Left renal cortex interstitium (tissue), 4 donors: ENCODE results near the gene DUSP14. TPM values are rescaled to one million over a fixed set of nuclear protein-coding genes. Genes with fewer than 3 reads are reported as not detected.

Experiments used
- DNase-seq, 4 donors: peaks; one replicate each; pipeline ENCODE4 v3.0.0-alpha.2; 2013; ENCODE audit warnings: low read depth in 4 of 4, low spot score in 2 of 4, missing footprints in 1 of 4
- polyA plus RNA-seq, 4 donors: library from polyadenylated mRNA; unstranded; fragments of 120-200 nt; gene quantifications; one replicate each; pipeline ENCODE4 v1.2.1, GENCODE V29; 2013; ENCODE audit not compliant: insufficient read length in 4 of 4

DUSP14 gene
- polyA plus RNA-seq, 4 donors = 14.0 to 16.5 (median 15.3) TPM

GRCh38 chr17:37512442-37513068 lies 22.9 kb downstream of the DUSP14 start:
- DNase-seq = no peak

GRCh38 chr17:37513711-37514110 lies 24.0 kb downstream of the DUSP14 start:
- DNase-seq = no peak

GRCh38 chr17:37516127-37516571 lies 26.5 kb downstream of the DUSP14 start:
- no peak for DNase-seq

- DNase-seq = no peak
Observed at GRCh38 chr17:37517881-37518280, 28.2 kb downstream of the DUSP14 start.

GRCh38 chr17:37518826-37519225 lies 29.1 kb downstream of the DUSP14 start:
- DNase-seq = no peak

GRCh38 chr17:37519251-37519985 lies 29.7 kb downstream of the DUSP14 start:
- DNase-seq = no peak

- no peak for DNase-seq
Observed at GRCh38 chr17:37520174-37520573, 30.5 kb downstream of the DUSP14 start.

- DNase-seq = no peak
Observed at GRCh38 chr17:37521821-37522220, 32.1 kb downstream of the DUSP14 start.

- no peak for DNase-seq
Observed at GRCh38 chr17:37523715-37524219, 34.1 kb downstream of the DUSP14 start.

- peak in 2 of 4 donors; percentile 23 to 38 for DNase-seq
Observed at GRCh38 chr17:37527249-37527851, 37.7 kb downstream of the DUSP14 start.

- DNase-seq = no peak
Observed at GRCh38 chr17:37530420-37530819, 40.7 kb downstream of the DUSP14 start.

- DNase-seq = no peak
Observed at GRCh38 chr17:37532756-37533155, 43.1 kb downstream of the DUSP14 start.

- no peak for DNase-seq
Observed at GRCh38 chr17:37535906-37536305, 46.2 kb downstream of the DUSP14 start.

- no peak for DNase-seq
Observed at GRCh38 chr17:37538981-37539659, 49.4 kb downstream of the DUSP14 start.

GRCh38 chr17:37541880-37542660 lies 52.4 kb downstream of the DUSP14 start:
- DNase-seq = no peak

GRCh38 chr17:37543637-37544052 lies 54.0 kb downstream of the DUSP14 start:
- DNase-seq = no peak

- DNase-seq = no peak
Observed at GRCh38 chr17:37545486-37545885, 55.8 kb downstream of the DUSP14 start.

- no peak for DNase-seq
Observed at GRCh38 chr17:37546302-37546701, 56.6 kb downstream of the DUSP14 start.

- no peak for DNase-seq
Observed at GRCh38 chr17:37547986-37548385, 58.3 kb downstream of the DUSP14 start.

GRCh38 chr17:37551788-37552187 lies 62.1 kb downstream of the DUSP14 start:
- DNase-seq = no peak
